ENCODE measurements around the gene COG7. TPM values are rescaled to one million over a fixed set of nuclear protein-coding genes. Genes with fewer than 3 reads are reported as not detected.
"Not testable (repeated sequence)": the region's sequence is repeated elsewhere in the genome, so short reads cannot be mapped to it uniquely, and the experiment has no call there.

The COG7 gene
- total RNA-seq, 5 donors from 2014 or later (not counting 1 experiment from before 2014, with no cell fraction given), result 15.8 to 23.2 (median 22.4) TPM

DNA sequence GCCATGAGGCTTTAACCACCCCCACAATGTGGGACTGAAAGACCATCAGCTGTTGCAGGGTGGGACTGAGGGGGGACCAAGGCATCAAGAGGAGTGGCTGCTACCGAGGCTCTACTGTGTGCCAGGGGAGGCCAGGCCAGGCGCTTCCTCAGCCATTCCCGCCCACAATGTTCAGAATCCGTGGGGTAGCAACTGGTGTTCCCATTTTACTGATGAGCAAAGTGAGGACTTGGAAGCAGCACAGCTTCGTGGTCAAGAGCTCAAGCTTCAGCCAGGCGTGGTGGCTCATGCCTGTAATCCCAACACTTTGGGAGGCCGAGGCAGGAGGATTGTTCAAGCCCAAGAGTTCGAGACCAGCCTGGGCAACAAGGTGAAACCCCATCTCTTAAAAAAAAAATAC lies 85.0 kb downstream of the COG7 start:
- ChIA-PET POLR2A (no interaction called here), CTCF (no interaction called here)
- no peak overlapping the region for H3K27ac ChIP-seq (ENCODE audit: low read length)
- peaks cover 0 to 11% of the 10 kb centered on the region in 2 experiments for H3K27me3 ChIP-seq (replicated peaks in 1 of 2; ENCODE audit: control insufficient read depth in 2 of 2, extremely low read depth in 1 of 2, insufficient read depth in 2 of 2, low read length in 1 of 2)
- no peak overlapping the region for H3K4me3 ChIP-seq (ENCODE audit: control insufficient read depth in 1 of 2, extremely low read depth in 1 of 2, low read length in 1 of 2)
- Mint-ChIP-seq H3K27ac (no peak overlapping the region), H3K9me3 (no peaks in the 10 kb centered on the region), H3K36me3 (no peaks in the 10 kb centered on the region), H3K27me3 (peaks cover 4 to 6% of the 10 kb centered on the region in 2 donors), H3K4me1 (peaks cover 8 to 12% (median 10%) of the 10 kb centered on the region in 3 donors), H3K4me3 (no peak overlapping the region)
- WGBS (ENCODE audit: insufficient coverage), result 77% methylated on average over 7 of the region's 8 CpGs
- DNase-seq (no peak), ATAC-seq (replicated peaks in 1 of 4) (no peak)
- no peaks in the 10 kb centered on the region for H3K36me3 ChIP-seq (ENCODE audit: control insufficient read depth in 2 of 2, extremely low read depth in 1 of 2, insufficient read depth in 1 of 2, low read length in 1 of 2)
- no peaks in the 10 kb centered on the region for H3K4me1 ChIP-seq (ENCODE audit: control insufficient read depth in 1 of 2, extremely low read depth in 1 of 2, insufficient read depth in 2 of 2, low read length in 2 of 2)
- no peaks in the 10 kb centered on the region for H3K9me3 ChIP-seq

DNA sequence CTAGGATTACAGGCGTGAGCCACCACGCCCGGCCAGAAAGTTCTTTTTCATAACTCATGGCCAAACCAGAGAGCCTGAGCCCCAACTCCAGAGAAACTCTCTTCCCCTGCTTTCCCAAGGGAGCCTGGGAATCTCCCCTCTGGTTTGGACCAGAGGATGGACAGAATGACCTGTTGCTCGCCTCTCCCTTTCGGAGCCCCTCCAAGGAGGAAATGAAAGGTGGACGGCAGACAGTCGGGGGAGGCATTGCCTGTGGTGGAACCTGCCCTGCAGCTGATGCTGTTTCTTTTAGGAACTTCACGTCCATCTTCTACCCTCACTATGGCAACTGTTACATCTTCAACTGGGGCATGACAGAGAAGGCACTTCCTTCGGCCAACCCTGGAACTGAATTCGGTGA lies 85.4 kb downstream of the COG7 start:
- H3K9me3 Mint-ChIP-seq, result no peaks in the 10 kb centered on the region
- no peaks in the 10 kb centered on the region for H3K36me3 ChIP-seq (ENCODE audit: control insufficient read depth in 2 of 2, extremely low read depth in 1 of 2, insufficient read depth in 1 of 2, low read length in 1 of 2)
- no peak for DNase-seq
- no peak overlapping the region for H3K27ac Mint-ChIP-seq
- no peaks in the 10 kb centered on the region for H3K36me3 Mint-ChIP-seq
- no peaks in the 10 kb centered on the region for H3K4me1 ChIP-seq (ENCODE audit: control insufficient read depth in 1 of 2, extremely low read depth in 1 of 2, insufficient read depth in 2 of 2, low read length in 2 of 2)
- peaks cover 0 to 10% of the 10 kb centered on the region in 2 experiments for H3K27me3 ChIP-seq (replicated peaks in 1 of 2; ENCODE audit: control insufficient read depth in 2 of 2, extremely low read depth in 1 of 2, insufficient read depth in 2 of 2, low read length in 1 of 2)
- no peak for ATAC-seq (replicated peaks in 1 of 4)
- ChIA-PET CTCF (no interaction called here), POLR2A (no interaction called here)
- peaks cover 8 to 12% (median 10%) of the 10 kb centered on the region in 3 donors for H3K4me1 Mint-ChIP-seq
- 95% methylated on average over 3 of the region's 10 CpGs for WGBS (ENCODE audit: insufficient coverage)
- no peak overlapping the region for H3K27ac ChIP-seq (ENCODE audit: low read length)
- H3K4me3 ChIP-seq (ENCODE audit: control insufficient read depth in 1 of 2, extremely low read depth in 1 of 2, low read length in 1 of 2), result no peak overlapping the region
- H3K9me3 ChIP-seq, result no peaks in the 10 kb centered on the region
- H3K27me3 Mint-ChIP-seq, result peaks cover 4 to 6% of the 10 kb centered on the region in 2 donors
- no peak overlapping the region for H3K4me3 Mint-ChIP-seq

DNA sequence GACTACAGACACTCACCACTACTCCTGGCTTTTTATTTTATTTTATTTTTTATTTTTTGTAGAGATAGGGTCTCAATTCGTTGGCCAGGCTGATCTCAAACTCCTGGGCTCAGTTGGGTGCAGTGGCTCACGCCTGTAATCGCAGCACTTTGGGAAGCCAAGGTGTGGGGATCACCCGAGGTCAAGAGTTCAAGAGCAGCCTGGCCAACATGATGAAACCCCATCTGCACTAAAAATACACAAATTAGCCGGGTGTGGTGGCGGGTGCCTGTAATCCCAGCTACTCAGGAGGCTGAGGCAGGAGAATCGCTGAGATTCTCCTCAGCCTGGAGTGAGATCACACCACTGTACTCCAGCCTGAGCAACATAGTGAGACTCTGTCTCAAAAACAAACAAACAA lies 86.6 kb downstream of the COG7 start:
- CTCF ChIA-PET, result interaction anchor here in 1 of 2 donors (0.8 kb wide), 1 partner anchor 48 kb away, joined by 3 read pairs; no protein-coding TSS in a partner anchor
- WGBS (ENCODE audit: insufficient coverage), result 84% methylated on average over 7 of the region's 7 CpGs
- POLR2A ChIA-PET; H3K27ac Mint-ChIP-seq; H3K9me3 ChIP-seq; H3K4me3 Mint-ChIP-seq; H3K27ac ChIP-seq (ENCODE audit: low read length); ATAC-seq (replicated peaks in 1 of 4); H3K4me1 ChIP-seq (ENCODE audit: control insufficient read depth in 1 of 2, extremely low read depth in 1 of 2, insufficient read depth in 2 of 2, low read length in 2 of 2); H3K9me3 Mint-ChIP-seq; H3K36me3 Mint-ChIP-seq; H3K27me3 ChIP-seq (replicated peaks in 1 of 2; ENCODE audit: control insufficient read depth in 2 of 2, extremely low read depth in 1 of 2, insufficient read depth in 2 of 2, low read length in 1 of 2); H3K4me3 ChIP-seq (ENCODE audit: control insufficient read depth in 1 of 2, extremely low read depth in 1 of 2, low read length in 1 of 2); DNase-seq; H3K36me3 ChIP-seq (ENCODE audit: control insufficient read depth in 2 of 2, extremely low read depth in 1 of 2, insufficient read depth in 1 of 2, low read length in 1 of 2); H3K27me3 Mint-ChIP-seq: not testable (repeated sequence)
- H3K4me1 Mint-ChIP-seq, result peaks cover 8 to 12% (median 10%) of the 10 kb centered on the region in 3 donors

DNA sequence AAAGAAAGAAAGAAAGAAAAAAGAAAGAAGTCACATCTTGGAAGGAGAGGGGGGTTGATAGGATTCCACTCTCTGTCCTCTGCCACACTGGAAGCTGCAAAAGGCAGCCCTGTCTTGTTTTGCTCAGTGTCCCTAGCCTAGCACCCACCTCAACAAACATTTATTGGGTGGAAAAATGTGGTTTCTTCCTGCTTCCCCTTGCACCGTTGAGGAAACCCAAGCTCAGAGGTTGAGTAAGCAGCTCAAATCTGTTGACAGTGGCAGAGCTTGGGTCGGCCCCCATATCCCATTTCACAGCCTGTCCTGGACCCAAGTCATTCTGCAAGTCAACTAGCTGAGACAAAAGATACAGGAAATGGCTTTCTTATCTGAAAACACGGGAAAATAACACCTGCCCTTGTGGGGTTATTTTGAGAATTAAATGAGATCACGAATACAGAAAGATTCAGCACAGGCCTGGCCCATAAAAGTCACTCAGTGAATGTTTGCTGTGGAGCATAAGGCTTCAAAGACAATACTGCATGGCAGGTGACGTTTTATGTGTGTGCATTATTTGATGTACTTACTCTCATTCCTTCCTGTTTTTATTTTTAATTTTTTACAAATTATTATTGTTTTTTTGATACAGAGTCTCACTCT lies 87.3 kb downstream of the COG7 start:
- H3K4me1 Mint-ChIP-seq, result peaks cover 8 to 12% (median 10%) of the 10 kb centered on the region in 3 donors
- CTCF ChIA-PET, result interaction anchor here in 1 of 2 donors (0.8 kb wide), 1 partner anchor 49 kb away, joined by 3 read pairs; no protein-coding TSS in a partner anchor
- H3K27ac ChIP-seq (ENCODE audit: low read length), result no peak overlapping the region
- POLR2A ChIA-PET, result no interaction called here
- H3K27ac Mint-ChIP-seq, result peak overlapping the region in 1 of 2 donors; percentile 70
- H3K36me3 ChIP-seq (ENCODE audit: control insufficient read depth in 2 of 2, extremely low read depth in 1 of 2, insufficient read depth in 1 of 2, low read length in 1 of 2), result no peaks in the 10 kb centered on the region
- no peaks in the 10 kb centered on the region for H3K9me3 ChIP-seq
- 7% methylated on average over 2 of the region's 5 CpGs for WGBS (ENCODE audit: insufficient coverage)
- peaks cover 5 to 6% of the 10 kb centered on the region in 2 donors for H3K27me3 Mint-ChIP-seq
- H3K36me3 Mint-ChIP-seq, result no peaks in the 10 kb centered on the region
- H3K4me1 ChIP-seq (ENCODE audit: control insufficient read depth in 1 of 2, extremely low read depth in 1 of 2, insufficient read depth in 2 of 2, low read length in 2 of 2), result no peaks in the 10 kb centered on the region
- DNase-seq, result no peak
- no peak overlapping the region for H3K4me3 ChIP-seq (ENCODE audit: control insufficient read depth in 1 of 2, extremely low read depth in 1 of 2, low read length in 1 of 2)
- peaks cover 0 to 2% of the 10 kb centered on the region in 2 experiments for H3K27me3 ChIP-seq (replicated peaks in 1 of 2; ENCODE audit: control insufficient read depth in 2 of 2, extremely low read depth in 1 of 2, insufficient read depth in 2 of 2, low read length in 1 of 2)
- H3K4me3 Mint-ChIP-seq, result no peak overlapping the region
- peak in 2 of 4 experiments; percentile 16 to 17 for ATAC-seq (replicated peaks in 1 of 4)
- H3K9me3 Mint-ChIP-seq, result no peaks in the 10 kb centered on the region

DNA sequence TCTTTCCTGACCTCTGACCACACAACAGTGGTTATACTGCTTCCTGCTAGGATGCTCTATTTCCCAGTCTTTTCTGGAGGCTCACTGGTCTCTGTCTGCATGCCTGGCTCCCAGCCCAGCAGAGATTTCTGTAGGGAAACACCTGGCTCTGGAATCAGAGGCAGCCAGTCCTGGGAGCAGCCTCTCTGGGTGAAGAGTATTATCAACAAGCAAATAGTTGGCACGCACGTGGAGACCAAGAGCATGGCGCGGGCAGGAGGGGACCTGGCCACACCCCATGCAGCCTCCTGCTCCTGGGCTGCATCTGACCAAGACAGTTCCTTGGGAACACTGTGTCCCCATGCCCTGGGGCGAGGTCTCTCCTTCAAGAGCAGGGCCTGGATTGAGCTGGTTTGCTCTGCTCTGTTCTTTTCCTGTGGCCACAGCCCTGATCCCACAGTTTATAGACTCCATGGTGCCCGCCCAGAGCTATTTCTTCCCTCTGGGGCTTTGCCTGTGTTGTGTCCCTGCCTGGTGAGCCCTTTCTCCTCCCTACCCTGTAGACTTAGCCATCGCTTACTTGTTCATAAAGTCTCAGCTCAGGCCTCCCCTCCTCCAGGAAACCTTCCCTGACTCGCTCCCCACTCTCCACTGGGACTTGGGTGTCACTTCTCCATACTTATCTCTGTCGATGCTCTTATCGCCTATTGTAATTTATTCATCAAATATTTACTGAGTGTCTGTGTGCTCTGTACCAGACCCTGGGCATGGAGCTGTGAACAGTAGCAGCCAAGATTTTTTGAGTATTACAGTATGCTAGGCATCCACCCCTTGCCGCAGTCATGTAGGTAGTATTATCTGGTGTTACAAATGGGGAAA lies 90.3 kb downstream of the COG7 start:
- no peak overlapping the region for H3K27ac Mint-ChIP-seq
- H3K36me3 ChIP-seq (ENCODE audit: control insufficient read depth in 2 of 2, extremely low read depth in 1 of 2, insufficient read depth in 1 of 2, low read length in 1 of 2), result no peaks in the 10 kb centered on the region
- H3K4me3 Mint-ChIP-seq, result no peak overlapping the region
- H3K36me3 Mint-ChIP-seq, result no peaks in the 10 kb centered on the region
- ATAC-seq (replicated peaks in 1 of 4) (no peak), DNase-seq (no peak)
- ChIA-PET CTCF (no interaction called here), POLR2A (no interaction called here)
- WGBS (ENCODE audit: insufficient coverage), result 82% methylated on average over 7 of the region's 11 CpGs
- peaks cover 8 to 12% (median 10%) of the 10 kb centered on the region in 3 donors for H3K4me1 Mint-ChIP-seq
- peaks cover 0 to 13% of the 10 kb centered on the region in 2 experiments for H3K27me3 ChIP-seq (replicated peaks in 1 of 2; ENCODE audit: control insufficient read depth in 2 of 2, extremely low read depth in 1 of 2, insufficient read depth in 2 of 2, low read length in 1 of 2)
- H3K4me1 ChIP-seq (ENCODE audit: control insufficient read depth in 1 of 2, extremely low read depth in 1 of 2, insufficient read depth in 2 of 2, low read length in 2 of 2), result no peaks in the 10 kb centered on the region
- no peak overlapping the region for H3K4me3 ChIP-seq (ENCODE audit: control insufficient read depth in 1 of 2, extremely low read depth in 1 of 2, low read length in 1 of 2)
- no peaks in the 10 kb centered on the region for H3K9me3 Mint-ChIP-seq
- H3K9me3 ChIP-seq, result no peaks in the 10 kb centered on the region
- peaks cover 0 to 7% of the 10 kb centered on the region in 2 donors for H3K27me3 Mint-ChIP-seq
- H3K27ac ChIP-seq (ENCODE audit: low read length), result no peak overlapping the region

DNA sequence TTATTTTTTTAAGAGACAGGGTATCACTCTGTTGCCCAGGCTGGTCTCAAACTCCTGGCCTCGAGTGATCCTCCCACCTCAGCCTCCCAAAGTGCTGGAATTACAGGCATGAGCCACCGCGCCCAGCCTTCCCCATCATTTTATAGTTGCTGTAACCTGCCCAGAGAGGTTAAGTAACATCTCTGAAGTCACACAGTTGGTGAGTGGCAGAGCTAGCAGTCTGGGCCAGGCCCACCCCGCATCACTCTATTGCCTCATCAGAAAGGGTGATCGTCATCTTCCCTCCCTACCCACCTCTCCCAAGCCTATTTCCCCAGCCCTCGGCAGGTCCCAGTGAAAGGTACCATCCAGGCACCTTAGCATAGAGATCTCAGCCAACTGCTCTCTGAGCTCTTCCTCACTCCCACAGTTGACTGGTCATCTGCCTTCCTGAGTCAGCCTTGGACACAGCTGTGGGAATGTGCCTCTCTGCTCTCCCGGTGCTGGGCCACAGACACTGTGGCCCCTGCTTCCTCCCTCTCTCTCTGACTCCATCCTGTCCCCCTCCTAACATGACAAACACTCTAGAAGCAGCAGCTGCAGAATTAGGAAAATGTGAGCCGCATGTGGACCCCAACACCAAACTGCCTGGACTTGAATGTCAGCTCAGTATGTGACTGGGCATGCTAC lies 93.8 kb downstream of the COG7 start:
- POLR2A ChIA-PET, result no interaction called here
- 68% methylated on average over 5 of the region's 8 CpGs for WGBS (ENCODE audit: insufficient coverage)
- ATAC-seq (replicated peaks in 1 of 4) (no peak), DNase-seq (no peak)
- Histone ChIP-seq H3K27ac (ENCODE audit: low read length) (no peak overlapping the region), H3K4me3 (ENCODE audit: control insufficient read depth in 1 of 2, extremely low read depth in 1 of 2, low read length in 1 of 2) (no peak overlapping the region), H3K4me1 (ENCODE audit: control insufficient read depth in 1 of 2, extremely low read depth in 1 of 2, insufficient read depth in 2 of 2, low read length in 2 of 2) (no peaks in the 10 kb centered on the region), H3K9me3 (no peaks in the 10 kb centered on the region), H3K36me3 (ENCODE audit: control insufficient read depth in 2 of 2, extremely low read depth in 1 of 2, insufficient read depth in 1 of 2, low read length in 1 of 2) (no peaks in the 10 kb centered on the region), H3K27me3 (replicated peaks in 1 of 2; ENCODE audit: control insufficient read depth in 2 of 2, extremely low read depth in 1 of 2, insufficient read depth in 2 of 2, low read length in 1 of 2) (peaks cover 0 to 19% of the 10 kb centered on the region in 2 experiments)
- Mint-ChIP-seq H3K9me3 (no peaks in the 10 kb centered on the region), H3K4me3 (no peak overlapping the region), H3K4me1 (no peaks in the 10 kb centered on the region), H3K36me3 (no peaks in the 10 kb centered on the region), H3K27me3 (peaks cover 0 to 12% of the 10 kb centered on the region in 2 donors), H3K27ac (no peak overlapping the region)
- CTCF ChIA-PET, result no interaction called here

All from T-cell (primary cell).